GM19099 (cell line): ENCODE measurements around the gene NAA20.

Experiments used
- POLR2A ChIP-seq: IDR thresholded peaks from 3 replicates; pipeline ENCODE4 v1.6.1; 2011; ENCODE audit warnings: low read depth; ENCODE audit not compliant: insufficient read length; ENCODE audit errors: extremely low read depth

NAA20 gene

DNA sequence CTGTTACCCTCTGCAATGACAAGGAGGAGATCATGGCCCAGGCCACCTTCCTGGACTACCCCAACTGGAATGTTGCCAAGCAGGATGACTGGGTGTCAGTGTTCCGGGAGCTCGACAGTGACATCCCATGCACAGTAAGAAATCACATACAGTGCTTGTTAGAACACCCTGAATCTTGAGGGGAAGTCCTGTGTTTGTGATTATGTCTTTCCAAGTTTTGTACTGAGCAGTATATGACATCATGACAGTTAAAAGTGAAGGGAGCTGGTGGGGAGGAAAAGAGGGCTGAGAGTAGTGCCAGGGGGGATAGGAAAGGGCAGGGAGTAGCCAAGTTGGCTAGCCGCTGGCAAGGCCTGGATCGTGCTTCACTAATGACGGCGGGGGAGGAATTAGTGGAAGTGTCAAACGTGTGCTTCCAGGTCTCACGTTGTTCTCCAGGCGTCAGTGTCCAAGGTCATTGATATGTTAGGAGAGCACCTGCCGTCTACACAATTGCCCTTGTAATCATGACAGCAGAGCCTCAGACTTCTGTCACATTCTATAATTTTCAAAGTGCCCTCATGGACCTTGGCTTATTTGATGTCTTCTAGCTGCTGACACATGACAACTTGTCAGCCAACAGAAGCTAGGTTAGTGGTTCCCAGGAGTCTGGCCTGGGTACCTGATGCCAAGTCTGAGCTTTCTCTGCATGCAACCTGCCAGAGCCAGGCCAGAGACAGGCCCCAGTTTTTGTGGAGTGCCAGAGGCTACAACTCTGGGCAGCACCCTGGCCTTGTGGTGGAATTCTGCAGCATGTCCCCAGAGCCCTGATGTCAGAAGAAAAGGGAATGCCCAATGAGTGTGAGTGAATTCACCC lies 53.9 kb downstream of the NAA20 start:
- no peak for TF ChIP-seq POLR2A

DNA sequence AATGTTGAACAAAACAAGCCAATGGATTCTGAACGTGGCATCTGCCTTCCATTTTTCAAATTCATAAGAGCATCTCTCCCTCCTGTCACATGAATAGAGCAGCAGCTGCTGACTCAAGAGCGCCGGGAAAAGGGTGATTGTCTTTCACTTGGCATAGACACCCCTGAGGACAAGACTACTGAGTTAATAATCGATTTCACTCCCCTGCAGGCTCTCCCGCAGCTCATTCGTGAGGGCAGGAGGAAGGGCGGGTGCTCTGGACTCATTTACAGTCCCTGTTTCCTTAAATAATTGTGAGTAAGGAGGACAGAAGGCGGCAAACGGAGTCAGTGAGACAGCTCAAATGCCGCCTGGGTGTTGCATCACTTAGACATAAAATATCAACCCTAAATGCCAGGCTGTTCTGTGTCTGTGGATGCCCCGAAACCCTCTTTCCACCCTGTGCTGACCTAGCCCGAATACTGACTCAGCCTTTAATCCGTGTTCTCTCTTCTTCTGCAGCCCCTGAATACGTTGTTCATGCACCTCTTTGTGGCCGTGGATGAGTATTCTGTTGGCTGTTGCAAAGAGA lies 56.7 kb downstream of the NAA20 start:
- no peak for TF ChIP-seq POLR2A

DNA sequence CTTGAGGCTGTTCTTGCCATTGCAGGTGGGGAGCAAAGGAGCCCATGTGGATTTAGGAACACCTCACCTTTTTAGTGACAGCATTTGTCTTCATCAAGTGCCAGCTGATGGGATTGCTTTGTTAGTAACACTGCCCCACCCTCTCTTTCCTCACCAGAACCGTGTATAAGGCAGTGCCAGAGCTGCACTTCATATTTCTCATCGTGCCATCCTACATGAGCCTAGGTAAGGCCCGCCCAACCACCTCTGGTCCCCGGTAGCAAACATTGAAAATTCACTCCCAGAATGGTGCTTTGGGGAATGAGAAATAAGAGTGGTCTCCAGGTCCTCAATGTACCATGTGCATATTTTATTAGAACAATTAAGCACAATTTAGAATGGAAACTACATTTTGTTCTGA lies 57.9 kb downstream of the NAA20 start:
- TF ChIP-seq POLR2A = no peak

DNA sequence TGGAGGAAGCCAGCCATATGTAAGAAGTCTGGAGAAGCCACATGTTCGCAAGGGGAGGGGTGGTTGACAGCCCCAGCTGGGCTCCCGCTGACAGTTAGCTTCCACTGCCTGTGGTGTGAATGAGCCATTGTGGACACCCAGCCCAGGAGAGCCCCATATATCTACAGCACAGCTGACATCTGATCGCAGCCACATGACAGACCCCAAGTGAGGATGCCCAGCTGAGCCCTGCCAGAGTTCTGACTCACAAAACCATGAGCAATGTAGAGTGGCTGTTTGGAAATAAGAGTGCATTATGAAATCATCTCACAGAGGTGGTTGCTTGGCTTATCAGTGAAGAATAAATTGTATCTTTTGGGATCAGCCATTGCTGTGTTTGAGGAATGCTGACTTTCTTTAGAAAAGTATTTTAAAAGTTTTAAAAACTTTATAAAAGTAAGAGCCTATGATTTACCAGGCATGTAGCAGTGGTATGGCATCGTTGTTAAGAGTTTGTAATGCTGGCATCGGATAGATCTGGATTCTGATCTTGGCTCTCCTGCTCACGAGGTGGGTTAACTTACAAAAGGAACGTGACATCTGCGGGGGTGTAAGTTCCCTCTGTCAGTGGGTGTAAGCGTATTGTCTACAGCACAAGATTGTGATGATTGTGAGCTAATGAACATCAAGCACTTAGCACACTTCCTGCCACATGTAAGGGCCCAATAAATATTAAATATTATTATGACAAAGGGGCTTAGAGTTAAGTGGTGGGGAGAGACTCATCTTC lies 59.3 kb downstream of the NAA20 start:
- TF ChIP-seq POLR2A = no peak

DNA sequence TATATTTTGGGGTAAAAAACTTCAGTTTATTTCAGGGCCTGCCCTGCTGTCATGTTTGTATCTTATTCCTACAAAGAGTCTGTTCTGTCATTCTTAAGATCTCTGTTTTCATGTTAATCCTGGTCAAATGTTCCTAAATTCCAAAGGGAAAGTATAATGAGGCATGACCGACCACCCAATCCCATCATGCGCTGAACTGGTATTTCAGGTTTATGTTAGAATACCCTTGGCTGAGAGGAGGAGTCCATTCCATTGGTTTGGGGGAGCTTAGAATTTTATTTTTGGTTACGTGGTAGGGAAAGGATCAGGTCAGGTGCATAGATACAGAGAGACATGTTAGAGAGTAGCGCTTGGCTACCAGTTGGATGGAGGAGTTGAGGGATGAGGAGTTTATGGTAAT lies 60.9 kb downstream of the NAA20 start:
- TF ChIP-seq POLR2A = no peak

DNA sequence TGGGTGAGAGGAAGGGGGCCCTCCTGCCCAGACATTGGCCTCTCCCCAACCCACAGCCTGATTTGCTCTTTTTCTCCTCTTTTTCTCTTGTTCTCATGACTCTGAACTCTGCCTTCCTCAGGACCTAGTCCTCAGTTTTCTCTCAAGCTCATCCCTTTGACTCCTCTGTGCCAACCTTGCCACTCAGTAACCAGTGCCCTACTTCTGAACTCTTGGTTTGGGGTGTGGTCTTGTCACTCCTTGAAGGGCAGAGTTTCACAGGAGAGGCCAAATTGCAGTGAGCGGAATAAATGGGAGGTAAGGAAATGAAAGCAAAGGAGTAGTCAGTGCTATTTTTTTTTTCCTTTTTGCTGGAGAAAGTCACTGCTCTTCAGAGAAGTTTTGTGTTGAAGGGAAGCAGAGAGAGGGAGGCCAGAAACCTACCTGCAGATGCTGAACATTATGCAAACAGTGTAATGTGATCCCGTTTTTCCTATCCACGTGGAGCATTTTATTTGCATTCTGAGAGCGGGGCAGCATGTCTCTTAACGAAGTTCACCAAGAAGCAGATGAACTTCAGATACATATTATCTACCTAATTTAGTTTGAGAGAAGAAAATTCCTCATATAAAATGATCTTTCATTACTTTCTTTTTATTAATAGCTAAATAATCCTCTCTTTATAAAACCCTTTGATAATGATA lies 62.1 kb downstream of the NAA20 start:
- no peak for TF ChIP-seq POLR2A
